Anterior cingulate cortex (tissue), 58 donors: ENCODE results near the gene AOPEP.

Source experiments
- DNase-seq, 58 donors: peaks; one replicate each; lab custom pipeline; 2025; lab: John Stamatoyannopoulos, UW

AOPEP gene

DNA sequence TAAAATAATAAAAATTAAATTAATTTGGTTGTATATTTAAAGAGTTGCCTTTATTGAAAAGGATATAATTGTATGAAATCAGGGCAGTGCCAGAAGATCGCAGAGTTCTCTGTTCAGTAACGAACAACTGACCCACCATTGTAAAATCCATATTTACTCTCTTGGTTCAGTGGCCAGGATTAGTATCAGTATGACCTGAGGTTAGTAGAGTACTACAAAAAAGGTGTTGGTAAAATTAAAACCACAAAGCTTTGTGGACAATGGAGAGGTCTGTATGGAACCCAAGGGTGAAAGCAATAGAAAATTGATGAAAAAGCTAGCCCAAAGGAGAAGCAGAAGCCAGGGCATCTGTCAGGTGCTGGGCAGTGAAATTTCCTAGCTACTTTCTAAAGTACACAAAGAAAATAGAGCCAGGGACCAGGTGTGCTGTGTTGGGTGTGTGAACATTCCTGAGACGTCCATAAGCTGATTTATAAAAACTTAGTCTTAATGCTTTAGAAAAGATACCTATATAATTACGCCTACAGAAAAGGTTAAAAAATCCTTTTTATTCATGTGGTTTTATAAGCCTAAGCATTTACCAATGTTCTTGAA, 159.5 kb downstream of the AOPEP start:
- DNase-seq = no peak

DNA sequence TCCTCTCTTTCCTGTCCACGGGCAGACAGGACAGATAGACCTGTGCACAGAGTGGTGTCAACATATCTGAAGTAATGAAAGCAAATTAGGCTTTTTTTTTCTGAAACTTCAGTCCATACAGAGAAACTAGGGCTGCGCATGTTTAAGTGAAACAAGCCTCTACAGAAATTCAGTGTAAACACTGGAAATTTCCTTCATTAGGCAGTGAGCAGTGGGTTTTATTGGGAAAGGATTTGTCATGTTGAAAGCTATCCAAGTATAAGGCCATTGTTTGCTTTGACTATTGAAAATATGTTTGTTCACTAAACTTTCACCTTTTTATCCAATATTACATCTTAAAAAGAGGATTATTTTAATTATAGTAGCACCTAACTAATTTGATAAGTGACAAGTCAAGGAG, 161.2 kb downstream of the AOPEP start:
- DNase-seq = no peak

DNA sequence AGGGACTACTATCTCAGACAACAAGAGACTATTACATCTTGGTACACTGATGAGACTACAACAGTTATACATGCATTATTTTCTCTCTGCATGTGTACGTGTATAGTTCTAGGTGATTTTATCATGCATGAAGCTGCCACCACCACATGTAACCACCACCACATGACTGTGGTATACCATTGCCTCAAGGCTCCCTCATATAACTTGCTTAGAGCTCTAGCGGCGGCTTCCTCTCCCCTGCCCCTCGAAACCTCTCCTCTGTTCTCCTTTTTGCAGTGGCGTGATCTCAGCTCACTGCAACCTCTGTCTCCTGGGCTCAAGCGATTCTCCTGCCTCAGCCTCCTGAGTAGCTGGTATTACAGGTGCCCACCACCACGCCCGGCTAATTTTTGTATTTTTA, 162.3 kb downstream of the AOPEP start:
- DNase-seq = no peak

DNA sequence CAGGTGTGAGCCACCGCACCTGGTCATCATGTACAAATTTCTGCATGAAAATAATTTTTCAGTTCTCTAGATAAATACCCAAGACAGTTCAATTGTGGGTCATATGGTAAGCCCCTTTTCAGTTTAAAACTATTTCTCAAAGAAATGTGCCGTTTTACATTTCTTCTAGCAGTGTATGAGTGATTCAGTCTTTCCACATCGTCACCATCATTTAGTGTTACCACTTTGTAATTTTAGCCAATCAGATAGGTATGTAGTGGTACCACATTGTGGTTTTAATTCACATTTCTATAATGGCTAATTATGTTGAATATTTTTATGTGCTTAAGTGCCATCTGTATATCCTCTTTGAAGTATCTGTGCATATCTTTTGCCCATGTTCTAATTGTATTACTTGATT, 163.1 kb downstream of the AOPEP start:
- DNase-seq = no peak

DNA sequence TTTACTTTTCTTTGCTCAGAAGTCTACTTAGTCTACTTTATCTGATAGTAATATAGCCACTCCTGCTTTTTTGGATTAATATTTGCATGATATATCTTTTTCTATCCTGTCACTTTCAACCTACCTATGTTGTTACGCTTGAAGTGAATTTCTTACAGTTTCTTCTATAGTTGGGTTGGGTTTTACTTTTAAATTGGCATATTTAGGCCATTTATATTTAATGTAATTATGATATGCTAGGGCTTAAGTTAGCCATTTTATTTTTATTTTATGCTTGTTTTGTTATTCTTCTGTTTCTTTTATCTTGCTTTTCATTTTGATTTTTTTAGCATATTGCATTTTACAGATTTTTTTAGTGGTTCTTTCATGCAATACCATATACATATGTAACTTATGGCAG, 164.7 kb downstream of the AOPEP start:
- no peak for DNase-seq

DNA sequence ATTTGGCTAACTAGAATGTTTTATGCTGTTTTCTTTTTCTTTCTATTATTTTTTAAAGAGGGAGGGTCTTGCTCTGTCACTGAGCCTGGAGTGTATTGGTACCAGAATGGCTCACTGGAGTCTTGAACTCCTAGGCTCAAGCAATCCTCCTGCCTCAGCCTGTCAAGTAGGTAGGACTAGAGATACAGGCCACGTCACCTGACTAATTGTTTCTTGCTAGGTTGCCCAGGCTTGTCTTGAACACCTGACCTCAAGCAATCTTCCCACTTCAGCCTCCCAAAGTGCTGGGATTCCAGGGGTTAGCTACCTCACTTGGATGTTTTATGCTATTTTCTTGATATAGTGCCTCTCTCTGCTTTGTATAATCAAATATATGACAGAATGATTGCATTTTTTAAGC, 166.2 kb downstream of the AOPEP start:
- no peak for DNase-seq

DNA sequence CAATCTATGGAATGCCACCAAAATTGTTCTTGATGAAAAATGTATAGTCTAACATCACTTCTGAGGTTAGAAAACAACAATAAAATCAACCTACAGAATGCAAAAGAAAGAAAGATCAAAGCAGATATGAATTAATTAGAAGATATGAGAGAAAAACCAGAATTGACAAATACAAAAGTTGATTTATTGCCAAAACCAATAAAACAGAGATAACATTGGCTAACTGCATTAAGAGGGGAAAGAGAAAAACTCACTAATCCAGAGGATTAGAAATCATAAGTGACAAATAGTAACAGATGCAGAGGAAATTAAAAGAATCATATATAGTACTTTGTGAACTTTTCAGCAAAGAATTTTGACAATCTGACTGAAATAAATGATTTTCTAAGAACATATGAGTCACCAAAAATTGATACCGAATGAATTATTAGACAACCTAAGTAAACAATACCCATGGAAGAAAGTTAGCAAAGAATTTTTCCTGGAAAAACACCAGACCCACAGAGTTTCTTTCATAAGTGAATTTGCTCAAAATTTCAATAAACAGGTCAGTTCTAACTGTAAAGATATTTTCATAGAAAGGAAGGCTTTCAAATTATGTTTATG, 167.7 kb downstream of the AOPEP start:
- DNase-seq = no peak

DNA sequence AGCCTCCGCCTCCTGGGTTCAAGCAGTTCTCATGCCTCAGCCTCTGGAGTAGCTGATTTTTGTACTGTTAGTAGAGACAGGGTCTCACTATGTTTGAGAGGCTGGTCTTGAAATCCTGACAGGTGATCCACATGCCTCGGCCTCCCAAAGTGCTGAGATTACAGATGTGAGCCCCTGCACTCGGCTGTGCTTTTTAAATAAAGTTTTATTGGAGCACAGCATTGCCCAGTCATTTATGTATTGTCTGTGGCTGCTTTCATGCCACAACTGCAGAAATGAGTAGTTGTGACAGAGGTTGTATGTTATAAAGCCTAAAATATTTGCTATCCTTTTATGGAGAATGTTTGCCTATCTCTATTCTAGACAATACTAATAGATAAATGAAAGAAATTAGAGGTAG, 169.2 kb downstream of the AOPEP start:
- no peak for DNase-seq

DNA sequence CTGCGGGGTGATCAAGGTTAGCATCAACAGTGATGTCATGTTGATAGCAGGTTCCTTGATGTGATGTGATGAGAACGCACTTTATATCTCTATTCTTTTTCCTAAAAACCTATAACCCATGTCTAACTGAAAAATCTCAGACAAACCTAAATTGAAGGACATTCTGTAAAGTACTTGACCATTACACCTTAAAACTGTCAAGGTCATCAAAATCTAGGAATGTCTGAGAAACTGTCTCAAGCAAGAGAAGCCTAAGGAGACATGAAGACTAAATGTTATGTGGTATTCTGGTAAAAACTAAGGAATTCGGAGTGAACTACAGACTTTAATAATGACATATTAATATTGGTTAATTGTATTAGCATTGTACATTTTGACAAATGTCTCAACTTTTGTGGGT, 170.0 kb downstream of the AOPEP start:
- DNase-seq = no peak

DNA sequence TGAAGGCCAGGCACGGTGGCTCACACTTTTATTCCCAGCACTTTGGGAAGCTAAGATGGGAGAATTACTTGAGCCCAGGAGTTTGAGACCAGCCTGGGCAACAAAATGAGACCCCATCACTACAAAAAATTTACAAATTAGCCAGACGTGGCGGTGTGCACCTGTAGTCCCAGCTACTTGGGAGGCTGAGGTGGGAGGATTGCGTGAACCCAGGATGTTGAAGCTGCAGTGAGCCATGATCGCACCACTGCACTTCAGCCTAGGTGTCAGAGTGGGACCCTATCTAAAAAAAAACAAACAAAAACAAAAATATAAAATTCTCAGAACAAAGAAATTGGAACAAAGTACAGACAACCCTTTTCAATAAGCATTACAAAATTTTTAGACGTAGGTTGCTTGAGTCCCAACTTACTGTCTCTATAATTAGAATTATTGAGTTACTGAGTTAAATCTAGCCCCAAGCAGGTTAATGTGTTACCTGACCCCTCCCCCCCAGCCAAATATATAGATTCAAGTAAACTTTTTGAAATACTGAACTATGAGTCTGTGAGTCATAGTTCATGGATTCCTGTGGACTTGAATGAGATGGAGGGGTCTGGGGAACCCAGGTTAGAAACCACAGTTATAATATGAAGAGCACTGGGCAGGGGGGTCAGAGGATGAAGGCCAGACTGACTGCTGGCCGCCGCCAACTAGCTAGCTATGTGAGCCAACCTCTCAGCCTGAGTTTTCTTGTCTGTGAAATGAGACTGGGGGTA, 173.1 kb downstream of the AOPEP start:
- DNase-seq = no peak

DNA sequence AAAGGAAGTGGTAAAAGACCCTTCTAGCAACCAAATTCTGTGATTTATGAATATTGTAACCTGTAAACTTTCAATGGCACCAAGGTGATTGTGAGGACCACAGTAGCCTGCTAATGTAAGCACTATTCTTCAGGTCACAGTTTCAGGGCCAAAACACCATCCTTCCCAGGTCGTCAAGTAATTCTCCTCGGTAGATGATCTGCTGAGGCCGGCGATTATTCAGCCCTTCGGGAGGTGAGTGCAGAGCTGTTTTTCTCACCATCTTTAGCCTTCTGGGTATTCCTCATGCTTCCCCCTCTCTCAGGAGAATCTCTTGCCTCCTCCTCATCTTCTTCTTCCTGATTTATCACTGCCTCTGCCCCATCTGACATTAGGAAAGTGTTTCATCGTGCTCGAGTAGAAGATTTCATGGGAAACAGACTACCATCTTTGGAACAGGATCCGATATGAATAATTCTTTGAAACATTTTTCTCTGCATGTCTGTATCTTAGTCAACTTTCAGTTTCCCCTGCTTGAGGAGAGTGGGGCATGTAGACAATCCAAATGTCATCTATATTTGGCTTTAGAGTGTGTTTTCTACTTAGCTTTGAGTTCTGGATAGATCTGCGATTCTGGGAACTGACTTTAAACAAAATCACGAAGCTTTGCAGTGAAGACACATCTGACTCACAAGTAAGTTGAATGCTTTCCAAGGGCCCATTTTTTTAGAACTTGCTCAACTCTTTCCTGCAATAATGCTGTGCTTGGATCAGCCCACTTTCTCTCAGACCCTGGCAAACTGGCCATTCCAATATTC, 173.9 kb downstream of the AOPEP start:
- peak in 2 of 58 donors; percentile 31 to 33 for DNase-seq

DNA sequence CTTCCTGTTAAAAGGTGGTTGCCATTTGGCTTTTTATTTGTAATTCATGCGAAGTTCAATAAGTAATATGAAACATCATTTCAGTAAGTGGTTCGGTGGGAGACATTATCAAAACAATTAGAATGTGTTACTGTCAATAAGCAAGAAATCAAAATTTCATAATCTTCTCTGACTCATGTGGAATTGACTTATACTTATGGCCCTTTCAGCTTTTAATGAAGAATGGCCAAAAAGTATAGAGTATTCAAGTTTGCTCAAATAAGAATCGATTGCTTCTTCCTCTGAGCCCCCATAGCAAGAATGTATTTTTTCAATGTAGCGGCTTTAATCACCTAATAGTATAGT, 174.5 kb downstream of the AOPEP start:
- DNase-seq = no peak

DNA sequence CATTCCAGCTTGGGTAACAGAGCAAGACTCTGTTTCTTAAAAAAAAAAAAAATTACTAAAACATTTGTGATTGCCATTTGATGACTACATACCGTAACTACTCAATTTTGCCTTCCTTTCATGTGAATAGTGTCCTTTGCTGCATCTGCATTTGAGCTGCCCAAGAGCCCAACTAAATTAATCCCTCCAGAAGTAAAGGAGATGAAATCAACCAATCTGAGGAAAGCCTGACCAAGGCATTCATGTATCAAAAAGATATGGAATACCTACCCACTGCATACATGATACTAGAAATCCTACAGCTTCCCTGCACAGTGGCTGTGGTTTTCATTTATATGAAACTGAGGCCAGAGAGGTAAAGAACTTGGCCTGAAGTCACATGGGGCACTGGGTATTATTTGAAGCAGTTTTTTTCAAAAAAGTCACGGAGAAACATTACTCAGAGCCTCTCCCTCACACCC, 177.5 kb downstream of the AOPEP start:
- no peak for DNase-seq

DNA sequence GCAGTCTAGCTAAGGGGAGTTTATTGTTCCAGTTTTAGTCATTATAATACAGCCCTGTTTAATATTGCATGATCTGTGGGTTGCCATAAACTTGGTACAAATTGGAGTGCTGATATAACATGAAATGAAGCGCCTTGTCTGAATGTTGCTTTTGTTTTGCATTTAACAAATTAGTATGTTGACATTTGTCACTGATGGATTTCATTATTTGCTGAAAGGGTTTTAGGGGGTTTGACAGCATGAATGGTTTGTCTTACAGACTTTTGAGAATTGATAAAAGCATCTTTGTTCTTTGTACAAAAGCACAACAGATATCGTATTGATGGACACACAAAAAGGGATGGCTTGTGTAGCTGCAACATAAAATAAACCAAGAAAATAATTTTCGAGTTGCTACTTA, 178.3 kb downstream of the AOPEP start:
- peak in 1 of 58 donors; percentile 65 for DNase-seq

DNA sequence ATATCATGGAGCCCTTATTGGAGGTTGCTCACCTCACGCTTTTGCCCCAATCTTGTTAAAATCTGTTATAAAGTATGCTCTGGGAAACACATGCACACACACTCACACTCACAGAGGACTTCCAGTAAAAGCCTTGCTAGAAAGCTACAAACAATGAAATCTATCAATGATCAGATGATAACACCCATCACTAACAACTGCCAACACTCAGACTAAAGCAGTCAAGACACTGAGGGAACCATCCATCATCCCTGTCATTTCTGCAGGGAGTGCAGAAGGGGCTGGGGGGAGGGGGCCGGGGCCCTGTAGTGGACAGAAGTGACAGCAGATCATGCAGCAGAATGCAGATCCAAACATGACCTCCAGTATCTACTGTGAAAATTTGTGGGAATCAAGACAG, 179.1 kb downstream of the AOPEP start:
- no peak for DNase-seq

DNA sequence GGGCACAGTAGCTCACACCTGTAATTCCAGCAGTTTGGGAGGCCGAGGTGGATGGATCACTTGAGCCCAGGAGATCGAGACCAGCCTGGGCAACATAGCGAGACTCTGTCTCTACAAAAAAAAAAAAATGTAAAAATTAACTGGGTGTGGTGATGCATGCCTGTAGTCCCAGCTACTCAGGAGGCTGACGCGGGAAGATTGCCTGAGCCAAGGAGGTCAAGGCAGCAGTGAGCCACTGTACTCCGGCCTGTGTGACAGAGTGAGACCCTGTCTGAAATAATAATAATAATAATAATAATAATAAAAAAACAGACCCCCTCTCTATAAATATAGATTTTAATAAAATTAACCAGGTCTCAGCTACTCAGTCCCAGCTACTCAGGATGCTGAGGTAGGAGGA, 179.7 kb downstream of the AOPEP start:
- DNase-seq = no peak

DNA sequence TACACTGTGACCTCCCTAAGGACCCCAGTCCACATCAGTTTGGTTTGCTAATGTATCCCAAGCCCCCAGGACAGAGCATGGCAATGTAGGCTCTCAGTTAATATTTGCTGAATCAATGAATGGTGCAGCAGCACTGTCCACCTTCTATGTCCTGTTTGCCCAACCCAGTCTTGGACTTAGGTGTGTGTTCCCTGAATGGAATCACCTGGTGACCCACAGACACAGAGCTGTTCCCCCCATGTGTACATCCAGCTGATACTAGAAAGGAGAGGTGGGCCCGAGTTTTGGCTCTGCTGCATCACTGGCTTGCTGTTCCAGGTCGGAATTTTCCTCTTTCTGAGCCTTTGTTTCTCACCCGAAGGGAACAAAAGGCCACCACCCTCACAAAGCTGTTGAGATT, 180.2 kb downstream of the AOPEP start:
- DNase-seq = no peak

DNA sequence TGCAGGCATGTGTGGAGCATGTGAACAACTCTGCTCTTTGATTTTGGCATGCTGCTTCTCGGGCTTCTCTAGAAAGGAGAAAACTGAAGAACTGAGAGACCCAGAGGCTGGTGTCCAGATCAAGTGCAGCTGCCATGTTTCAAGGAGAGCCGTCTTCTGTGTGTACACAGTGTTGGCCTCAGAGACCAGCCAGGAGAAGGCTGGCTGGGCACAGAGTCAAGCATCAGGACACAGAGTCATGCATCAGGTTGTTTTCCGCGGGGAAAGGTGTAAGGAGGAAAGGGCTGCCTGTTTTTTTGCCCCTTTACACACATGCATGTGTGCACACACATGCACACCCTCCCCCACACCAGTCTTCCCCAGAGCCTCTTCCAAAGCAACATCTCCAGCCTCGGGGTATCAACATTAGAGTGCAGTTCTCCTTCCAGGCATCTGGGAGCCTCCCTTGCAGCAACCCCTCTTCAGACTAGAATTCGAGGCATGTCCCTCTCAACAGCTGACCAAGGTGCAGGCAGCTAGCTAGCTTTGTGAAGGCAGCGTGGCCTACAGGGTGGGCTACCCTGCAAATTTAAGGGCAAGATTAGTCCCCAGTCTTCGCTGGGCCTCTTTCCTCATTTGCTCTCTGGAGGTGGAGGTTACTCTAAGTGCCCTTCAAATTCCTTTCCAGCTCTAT, 180.9 kb downstream of the AOPEP start:
- DNase-seq = no peak

DNA sequence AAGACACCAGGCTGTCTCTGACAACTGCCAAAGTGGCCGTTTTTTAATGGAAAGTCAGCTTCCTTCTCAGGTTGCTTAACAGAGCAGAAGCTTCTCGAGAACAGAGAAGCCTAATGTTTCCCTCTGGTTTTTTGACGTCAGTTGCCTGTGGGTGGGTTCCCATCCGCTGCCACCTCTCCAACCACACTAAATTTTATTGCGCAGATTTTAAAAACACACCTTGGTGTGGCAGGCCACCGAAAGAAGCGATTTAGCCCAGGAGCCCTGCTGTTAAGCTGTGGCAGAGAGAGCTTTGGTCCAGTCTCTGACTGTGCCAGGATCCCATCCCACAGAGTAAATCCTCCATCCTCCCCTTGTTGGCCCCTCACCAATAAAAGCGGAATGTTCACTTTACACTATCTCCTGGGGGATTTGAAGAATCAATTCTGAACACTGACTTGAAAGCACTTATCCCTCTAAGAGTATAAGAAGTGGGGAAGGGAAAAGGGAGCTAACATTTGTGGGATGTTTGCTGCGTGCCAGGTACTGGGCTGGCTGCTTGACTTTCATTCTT, 181.6 kb downstream of the AOPEP start:
- no peak for DNase-seq

DNA sequence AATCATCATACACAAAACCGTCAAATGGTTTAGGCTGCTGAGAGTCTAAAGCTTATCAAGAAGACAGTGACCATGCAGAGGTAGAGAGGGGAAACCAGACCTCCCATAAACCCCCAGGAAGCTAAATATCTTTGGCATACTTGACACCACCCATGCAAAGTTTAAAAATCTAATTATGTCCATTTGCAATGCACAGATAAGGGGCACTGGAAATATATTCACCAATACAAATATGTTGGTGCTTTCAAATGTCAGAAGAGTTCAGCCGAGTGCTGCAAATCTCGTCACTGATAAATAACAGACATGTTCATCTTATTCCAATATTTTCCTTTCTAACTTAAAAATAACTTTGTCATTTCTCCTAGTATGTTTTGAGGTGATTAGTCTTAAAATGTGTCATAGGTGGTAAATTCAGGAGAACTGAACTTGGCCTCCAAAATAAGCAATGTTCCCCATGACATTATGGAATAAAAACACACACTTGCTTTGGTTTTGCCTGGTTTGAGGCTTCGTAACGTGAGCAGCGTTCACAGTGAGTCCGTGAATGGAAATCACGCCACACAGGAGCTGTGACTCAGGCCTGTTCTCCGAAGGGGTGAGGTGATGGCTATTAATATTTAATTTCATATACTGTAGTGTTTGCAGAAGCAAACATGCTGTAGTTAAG, 182.2 kb downstream of the AOPEP start:
- DNase-seq = no peak
